ENCODE measurements around the gene C14orf132.

- TF ChIP-seq CTCF (IDR thresholded peaks at IDR 0.05) = no peak
- no peak for TF ChIP-seq POLR2A (IDR thresholded peaks at IDR 0.05)
These were observed 59.8 kb downstream of the C14orf132 start for GRCh38 chr14:96098999-96099335.

Measured in Peyer's patch (tissue), 4 donors.